DND-41 (cell line): Measurements from ENCODE around the gene MITF.

Source experiments
- EZH2 ChIP-seq: IDR thresholded peaks from 3 replicates; pipeline ENCODE4 v1.6.1; 2012; ENCODE audit warnings: borderline replicate concordance, low read depth, mild to moderate bottlenecking, moderate library complexity, low read length, inconsistent platforms; ENCODE audit not compliant: severe bottlenecking
- TF ChIP-seq, protein P1 (sequence below): IDR thresholded peaks from 2 replicates; pipeline ENCODE4 v1.5.1; 2012; ENCODE audit warnings: borderline replicate concordance, low read length, moderate library complexity, mild to moderate bottlenecking; ENCODE audit not compliant: poor library complexity, severe bottlenecking; ENCODE audit errors: extremely low read depth

DNA sequence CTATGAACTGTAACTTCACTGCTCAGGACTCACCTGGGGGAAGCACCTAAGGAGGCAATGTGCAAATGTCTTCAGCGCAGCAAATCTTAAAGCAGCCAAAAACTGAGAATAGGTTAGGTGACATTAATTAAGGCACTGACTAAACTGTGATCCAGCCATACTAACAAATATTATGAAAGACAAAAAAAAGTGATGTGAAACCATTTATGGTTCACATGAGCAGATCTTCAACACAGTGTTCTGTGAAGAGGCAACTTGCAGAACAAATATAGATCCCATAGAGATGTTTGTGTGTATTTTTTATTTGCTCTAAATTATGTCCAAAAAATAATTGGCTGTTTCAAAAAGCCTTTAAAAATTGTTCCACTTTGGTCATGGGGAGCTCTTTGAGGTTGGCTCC is 24.1 kb upstream of the MITF start:
- TF ChIP-seq, protein P1, sequence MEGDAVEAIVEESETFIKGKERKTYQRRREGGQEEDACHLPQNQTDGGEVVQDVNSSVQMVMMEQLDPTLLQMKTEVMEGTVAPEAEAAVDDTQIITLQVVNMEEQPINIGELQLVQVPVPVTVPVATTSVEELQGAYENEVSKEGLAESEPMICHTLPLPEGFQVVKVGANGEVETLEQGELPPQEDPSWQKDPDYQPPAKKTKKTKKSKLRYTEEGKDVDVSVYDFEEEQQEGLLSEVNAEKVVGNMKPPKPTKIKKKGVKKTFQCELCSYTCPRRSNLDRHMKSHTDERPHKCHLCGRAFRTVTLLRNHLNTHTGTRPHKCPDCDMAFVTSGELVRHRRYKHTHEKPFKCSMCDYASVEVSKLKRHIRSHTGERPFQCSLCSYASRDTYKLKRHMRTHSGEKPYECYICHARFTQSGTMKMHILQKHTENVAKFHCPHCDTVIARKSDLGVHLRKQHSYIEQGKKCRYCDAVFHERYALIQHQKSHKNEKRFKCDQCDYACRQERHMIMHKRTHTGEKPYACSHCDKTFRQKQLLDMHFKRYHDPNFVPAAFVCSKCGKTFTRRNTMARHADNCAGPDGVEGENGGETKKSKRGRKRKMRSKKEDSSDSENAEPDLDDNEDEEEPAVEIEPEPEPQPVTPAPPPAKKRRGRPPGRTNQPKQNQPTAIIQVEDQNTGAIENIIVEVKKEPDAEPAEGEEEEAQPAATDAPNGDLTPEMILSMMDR = no peak
- no peak for TF ChIP-seq EZH2
